Tibial artery (tissue), 4 donors: ENCODE measurements around the gene TFDP2.
"Not testable (repeated sequence)": the region's sequence is repeated elsewhere in the genome, so short reads cannot be mapped to it uniquely, and the experiment has no call there.

Source experiments
- DNase-seq, 2 donors: peaks; one replicate each; pipeline ENCODE4 v3.0.0-alpha.2; 2019
- H3K27ac ChIP-seq, 2 donors: fragments of 200-600 bp; sonication (generic) in 1 of 2; 1 replicate in 1 of 2; 2 replicates in 1 of 2; pipeline ENCODE4 v1.5.1; 2018 to 2019; ENCODE audit warnings: mild to moderate bottlenecking in 1 of 2
- H3K27me3 ChIP-seq, 2 donors: fragments of 200-600 bp; sonication (generic) in 1 of 2; one replicate each; pipeline versions ENCODE4 v1.5.1 to v1.6.0; 2016 to 2019
- H3K36me3 ChIP-seq, 3 donors: fragments of 200-600 bp; sonication (generic) in 2 of 3; one replicate each; pipeline ENCODE4 v1.5.1; 2016 to 2019; ENCODE audit warnings: mild to moderate bottlenecking in 2 of 3
- H3K4me1 ChIP-seq, 4 donors: fragments of 200-600 bp; sonication (generic) in 2 of 4; 1 replicate in 3 of 4; 2 replicates in 1 of 4; pipeline ENCODE4 v1.5.1; 2016 to 2019
- H3K4me3 ChIP-seq, 2 donors: fragments of 200-600 bp; sonication (generic) in 1 of 2; 1 replicate in 1 of 2; 2 replicates in 1 of 2; pipeline ENCODE4 v1.5.1; 2018 to 2019; ENCODE audit warnings: mild to moderate bottlenecking in 2 of 2
- H3K9me3 ChIP-seq, 3 donors: fragments of 200-600 bp; sonication (generic) in 1 of 3; one replicate each; pipeline ENCODE4 v1.5.1; 2016 to 2019
- CTCF ChIP-seq, 2 experiments: fragments of 200-600 bp in 1 of 2; fragments of 450-650 bp in 1 of 2; IDR thresholded peaks; one replicate each; pipeline ENCODE4 v1.5.1; 2017 to 2019; ENCODE audit warnings: antibody characterized with exemption in 2 of 2, mild to moderate bottlenecking in 1 of 2, moderate library complexity in 1 of 2
- intact Hi-C: fragments of 100-400 bp; cut with DNase I; formaldehyde crosslinking; loops from one replicate; pipeline ENCODE4 v1.15.0; 2023; ENCODE audit warnings: low total_unique reads

Gene TFDP2

GRCh38 chr3:141928631-141929270 is 220.6 kb downstream of the TFDP2 start:
- Histone ChIP-seq H3K27ac (no peak overlapping the region), H3K4me3 (no peak overlapping the region), H3K9me3 (no peaks in the 10 kb centered on the region), H3K36me3 (peaks cover 16 to 26% (median 18%) of the 10 kb centered on the region in 3 donors), H3K27me3 (no peaks in the 10 kb centered on the region), H3K4me1 (no peaks in the 10 kb centered on the region)
- no peak for TF ChIP-seq CTCF (IDR thresholded peaks at IDR 0.05)
- intact Hi-C loops, result no loop called here
- peak in 1 of 2 donors; percentile 61 for DNase-seq

- DNase-seq, result no peak
- intact Hi-C loops, result no loop called here
- Histone ChIP-seq H3K27ac (no peak overlapping the region), H3K4me3 (no peak overlapping the region), H3K4me1 (no peaks in the 10 kb centered on the region), H3K27me3 (no peaks in the 10 kb centered on the region), H3K9me3 (no peaks in the 10 kb centered on the region), H3K36me3 (peaks cover 34 to 45% (median 34%) of the 10 kb centered on the region in 3 donors)
- TF ChIP-seq CTCF (IDR thresholded peaks at IDR 0.05), result no peak
These were observed 222.4 kb downstream of the TFDP2 start for GRCh38 chr3:141926929-141927328.

- intact Hi-C loops, H3K4me1 ChIP-seq, H3K9me3 ChIP-seq, H3K27ac ChIP-seq, H3K4me3 ChIP-seq, H3K27me3 ChIP-seq, DNase-seq: not testable (repeated sequence)
- peaks cover 36 to 45% (median 39%) of the 10 kb centered on the region in 3 donors for H3K36me3 ChIP-seq
These were observed 223.7 kb downstream of the TFDP2 start for GRCh38 chr3:141925677-141926076.

GRCh38 chr3:141921316-141921715 is 228.0 kb downstream of the TFDP2 start:
- DNase-seq, result no peak
- Histone ChIP-seq H3K27ac (no peak overlapping the region), H3K4me3 (no peak overlapping the region), H3K4me1 (no peaks in the 10 kb centered on the region), H3K36me3 (peaks cover 39 to 54% (median 49%) of the 10 kb centered on the region in 3 donors), H3K27me3 (no peaks in the 10 kb centered on the region), H3K9me3 (no peaks in the 10 kb centered on the region)
- intact Hi-C loops, result no loop called here
- TF ChIP-seq CTCF (IDR thresholded peaks at IDR 0.05), result no peak

- no peak for DNase-seq
- H3K9me3 ChIP-seq, result no peaks in the 10 kb centered on the region
- H3K4me1 ChIP-seq, result no peaks in the 10 kb centered on the region
- peaks cover 37 to 52% (median 47%) of the 10 kb centered on the region in 3 donors for H3K36me3 ChIP-seq
- no peak overlapping the region for H3K4me3 ChIP-seq
- TF ChIP-seq CTCF (IDR thresholded peaks at IDR 0.05), result no peak
- H3K27me3 ChIP-seq, result no peaks in the 10 kb centered on the region
- intact Hi-C loops, result no loop called here
- H3K27ac ChIP-seq, result no peak overlapping the region
These were observed 228.6 kb downstream of the TFDP2 start for GRCh38 chr3:141920701-141921100.

GRCh38 chr3:141915766-141916165 is 233.6 kb downstream of the TFDP2 start:
- H3K36me3 ChIP-seq, result peaks cover 21 to 46% (median 25%) of the 10 kb centered on the region in 3 donors
- no peaks in the 10 kb centered on the region for H3K27me3 ChIP-seq
- H3K4me3 ChIP-seq, result no peak overlapping the region

More at GRCh38 chr3:141915766-141916165, 233.6 kb downstream of the TFDP2 start:
- DNase-seq, result no peak
- Histone ChIP-seq H3K9me3 (no peaks in the 10 kb centered on the region), H3K27ac (no peak overlapping the region), H3K4me1 (no peaks in the 10 kb centered on the region)
- no peak for TF ChIP-seq CTCF (IDR thresholded peaks at IDR 0.05)
- intact Hi-C loops, result no loop called here
